H1 (cell line): ENCODE data around the gene BRME1. TPM values are rescaled to one million over a fixed set of nuclear protein-coding genes. Genes with fewer than 3 reads are reported as not detected.

Experiments used
- CTCF ChIA-PET: fragments of 300-600 bp; sonication (Branson Sonifier 250); formaldehyde crosslinking; loops from one replicate; lab custom pipeline; 2021; ENCODE audit not compliant: partially characterized antibody; lab: Charles Lee
- POLR2A ChIA-PET: fragments of 300-600 bp; sonication (Branson Sonifier 250); formaldehyde crosslinking; loops from one replicate; lab custom pipeline; 2021; ENCODE audit warnings: inconsistent platforms; ENCODE audit not compliant: partially characterized antibody; lab: Charles Lee
- DNase-seq, 2 experiments: peaks; one replicate each; pipeline versions ENCODE4 v3.0.0 to v3.0.0-alpha.2; 2010 to 2022; ENCODE audit warnings: low spot score in 2 of 2, low read depth in 1 of 2, mixed read lengths in 1 of 2
- FAIRE-seq: peaks from 2 replicates; lab custom pipeline; 2011; peaks lifted over from hg19 to GRCh38; lab: Jason Lieb, UNC
- H2AFZ ChIP-seq: 2 replicates; pipeline ENCODE4 v1.8.1; 2012; ENCODE audit warnings: low read length, inconsistent platforms
- H2AK5ac ChIP-seq: 2 replicates; pipeline ENCODE4 v1.6.1; 2013; ENCODE audit warnings: low read depth, low read length
- H2BK120ac ChIP-seq: replicated peaks from 2 replicates; pipeline ENCODE3; 2013; ENCODE audit warnings: low read depth, low read length, inconsistent platforms
- H2BK12ac ChIP-seq: 2 replicates; pipeline ENCODE4 v1.6.1; 2013; ENCODE audit warnings: low read depth, low read length
- H2BK15ac ChIP-seq: 2 replicates; pipeline ENCODE4 v1.6.1; 2013; ENCODE audit warnings: low read length
- H2BK20ac ChIP-seq: 2 replicates; pipeline ENCODE4 v1.6.1; 2013; ENCODE audit warnings: low read length
- H2BK5ac ChIP-seq: 2 replicates; pipeline ENCODE4 v1.6.1; 2013; ENCODE audit warnings: low read depth, low read length
- H3K14ac ChIP-seq: 2 replicates; pipeline ENCODE4 v1.6.1; 2013; ENCODE audit warnings: inconsistent platforms; ENCODE audit not compliant: insufficient read length
- H3K18ac ChIP-seq: 2 replicates; pipeline ENCODE4 v1.6.1; 2013; ENCODE audit warnings: low read length; ENCODE audit errors: extremely low read depth
- H3K23ac ChIP-seq: 2 replicates; pipeline ENCODE4 v1.6.1; 2013; ENCODE audit warnings: inconsistent platforms; ENCODE audit not compliant: insufficient read length
- H3K23me2 ChIP-seq: 2 replicates; pipeline ENCODE4 v1.6.1; 2013; ENCODE audit warnings: low read depth, low read length
- H3K27ac ChIP-seq: 2 replicates; pipeline ENCODE4 v1.6.1; 2011; ENCODE audit warnings: low read depth, low read length, inconsistent platforms
- H3K27me3 ChIP-seq, 4 experiments: replicated peaks in 1 of 4; 1 replicate in 1 of 4; 2 replicates in 3 of 4; pipeline versions ENCODE4 v1.6.1 to v1.8.1; 2011 to 2013; ENCODE audit warnings: low read length in 3 of 4, mild to moderate bottlenecking in 3 of 4, inconsistent platforms in 2 of 4, mixed read lengths in 2 of 4, moderate library complexity in 1 of 4; ENCODE audit not compliant: control insufficient read depth in 3 of 4, insufficient read depth in 3 of 4; ENCODE audit errors: extremely low read depth in 1 of 4
- H3K36me3 ChIP-seq, 4 experiments: 2 replicates each; pipeline versions ENCODE4 v1.6.1 to v1.8.1; 2011 to 2013; ENCODE audit warnings: mild to moderate bottlenecking in 4 of 4, low read length in 3 of 4, moderate library complexity in 2 of 4, control low read depth in 1 of 4, inconsistent platforms in 1 of 4; ENCODE audit not compliant: insufficient read depth in 4 of 4, control insufficient read depth in 2 of 4
- H3K4ac ChIP-seq: replicated peaks from 2 replicates; pipeline ENCODE3; 2013; ENCODE audit warnings: low read length, low read depth, mixed read lengths, inconsistent platforms; ENCODE audit not compliant: insufficient read length
- H3K4me1 ChIP-seq, 4 experiments: replicated peaks in 1 of 4; 1 replicate in 1 of 4; 2 replicates in 3 of 4; pipeline versions ENCODE4 v1.6.1 to v1.8.1; 2011 to 2013; ENCODE audit warnings: low read length in 3 of 4, inconsistent platforms in 2 of 4, mixed read lengths in 1 of 4; ENCODE audit not compliant: insufficient read depth in 4 of 4, control insufficient read depth in 3 of 4
- H3K4me2 ChIP-seq, 2 experiments: 2 replicates each; pipeline versions ENCODE4 v1.6.1 to v1.8.1; 2011 to 2013; ENCODE audit warnings: low read depth in 2 of 2, low read length in 2 of 2, control low read depth in 1 of 2, inconsistent platforms in 1 of 2, mild to moderate bottlenecking in 1 of 2; ENCODE audit not compliant: insufficient read depth in 1 of 2
- H3K4me3 ChIP-seq, 4 experiments: fragments of 200-600, 300-600 bp in 1 of 4; sonication (generic), shearing (Covaris generic), sonication (Bioruptor Twin) in 1 of 4; 2 replicates each; pipeline versions ENCODE4 v1.5.1 to v1.8.1; 2011 to 2016; ENCODE audit warnings: low read length in 4 of 4, low read depth in 3 of 4, control low read depth in 2 of 4, inconsistent platforms in 2 of 4, mild to moderate bottlenecking in 2 of 4, mixed read lengths in 1 of 4, moderate library complexity in 1 of 4; ENCODE audit not compliant: insufficient read depth in 2 of 4; ENCODE audit errors: extremely low read depth in 1 of 4
- H3K56ac ChIP-seq: replicated peaks from 2 replicates; pipeline ENCODE3; 2013; ENCODE audit warnings: low read depth, mild to moderate bottlenecking, mixed read lengths, low read length, inconsistent platforms; ENCODE audit not compliant: insufficient read length
- H3K79me1 ChIP-seq: 2 replicates; pipeline ENCODE4 v1.6.1; 2013; ENCODE audit warnings: low read depth, low read length, control low read depth
- H3K79me2 ChIP-seq, 2 experiments: 2 replicates each; pipeline versions ENCODE4 v1.6.1 to v1.8.1; 2012 to 2013; ENCODE audit warnings: low read length in 2 of 2, mild to moderate bottlenecking in 2 of 2, inconsistent platforms in 1 of 2; ENCODE audit not compliant: insufficient read depth in 2 of 2, control insufficient read depth in 1 of 2
- H3K9ac ChIP-seq, 4 experiments: replicated peaks in 1 of 4; 1 replicate in 1 of 4; 2 replicates in 3 of 4; pipeline versions ENCODE4 v1.6.1 to v1.8.1; 2011 to 2013; ENCODE audit warnings: low read depth in 3 of 4, low read length in 3 of 4, control low read depth in 2 of 4, mild to moderate bottlenecking in 2 of 4, moderate library complexity in 2 of 4, inconsistent platforms in 1 of 4; ENCODE audit errors: extremely low read depth in 1 of 4
- H3K9me3 ChIP-seq, 2 experiments: 2 replicates each; pipeline versions ENCODE4 v1.6.1 to v1.8.1; 2012 to 2013; ENCODE audit warnings: mild to moderate bottlenecking in 2 of 2, moderate library complexity in 2 of 2, control low read depth in 1 of 2, inconsistent platforms in 1 of 2, low read depth in 1 of 2, low read length in 1 of 2, mixed read lengths in 1 of 2; ENCODE audit not compliant: insufficient read depth in 2 of 2
- H4K20me1 ChIP-seq, 2 experiments: replicated peaks in 1 of 2; 2 replicates each; pipeline versions ENCODE3 to v1.8.1; 2011 to 2013; ENCODE audit warnings: inconsistent platforms in 2 of 2, low read length in 2 of 2, mild to moderate bottlenecking in 1 of 2; ENCODE audit not compliant: insufficient read depth in 2 of 2, control insufficient read depth in 1 of 2
- H4K5ac ChIP-seq: 2 replicates; pipeline ENCODE4 v1.6.1; 2013; ENCODE audit warnings: low read length, low read depth, mixed read lengths, inconsistent platforms; ENCODE audit not compliant: insufficient read length
- H4K8ac ChIP-seq: 2 replicates; pipeline ENCODE4 v1.8.0; 2013; ENCODE audit warnings: mild to moderate bottlenecking, moderate library complexity, low read length, inconsistent platforms; ENCODE audit not compliant: insufficient read depth; ENCODE audit errors: extremely low read depth
- H4K91ac ChIP-seq: replicated peaks from 2 replicates; pipeline ENCODE3; 2013; ENCODE audit warnings: low read length, mixed read lengths, inconsistent platforms; ENCODE audit not compliant: insufficient read length
- CBX5 ChIP-seq: fragments of 300-800, 300-1000 bp; sonication (generic); IDR thresholded peaks from 2 replicates; pipeline ENCODE4 v1.7.1; 2016; ENCODE audit warnings: antibody characterized with exemption, low read length, low read depth
- CTBP2 ChIP-seq: IDR thresholded peaks from 2 replicates; pipeline ENCODE4 v1.7.0; 2011; ENCODE audit warnings: borderline replicate concordance, mild to moderate bottlenecking, moderate library complexity, mixed read lengths, low read length; ENCODE audit not compliant: insufficient read depth, insufficient read length
- KDM1A ChIP-seq: fragments of 200-600, 300-600 bp; sonication (generic); IDR thresholded peaks from 2 replicates; pipeline ENCODE4 v1.7.1; 2016; ENCODE audit warnings: mild to moderate bottlenecking, low read length, borderline replicate concordance
- POLR2A ChIP-seq, 2 experiments: IDR thresholded peaks; 1 replicate in 1 of 2; 2 replicates in 1 of 2; pipeline ENCODE4 v1.6.1; 2011; ENCODE audit warnings: low read depth in 2 of 2, low read length in 2 of 2, mild to moderate bottlenecking in 2 of 2; ENCODE audit errors: control extremely low read depth in 1 of 2
- RBBP5 ChIP-seq: IDR thresholded peaks from 2 replicates; pipeline ENCODE4 v1.7.1; 2012; ENCODE audit warnings: low read depth, mild to moderate bottlenecking, inconsistent platforms, low read length, moderate library complexity, borderline replicate concordance
- TCF12 ChIP-seq: IDR thresholded peaks from 2 replicates; pipeline ENCODE4 v1.6.1; 2011; ENCODE audit warnings: low read depth, mild to moderate bottlenecking, low read length
- YY1 ChIP-seq: IDR thresholded peaks from 2 replicates; pipeline ENCODE4 v1.6.1; 2011; ENCODE audit warnings: low read depth, mild to moderate bottlenecking, low read length
- WGBS, 2 experiments: shearing (Covaris generic) in 1 of 2; methylation state at CpG; one replicate each; pipeline versions ENCODE4 v1.1.6 to v1.1.7; 2013 to 2015; ENCODE audit warnings: low lambda C conversion rate in 2 of 2, mixed read lengths in 2 of 2, inconsistent platforms in 1 of 2, low coverage in 1 of 2, missing lambda C conversion rate in 1 of 2; ENCODE audit not compliant: insufficient replicate concordance in 2 of 2, insufficient coverage in 1 of 2, insufficient read length in 1 of 2; ENCODE audit errors: extremely low coverage in 1 of 2, missing lambda C conversion rate in 1 of 2; 5-methylcytosine and 5-hydroxymethylcytosine counted together
- polyA plus RNA-seq, 7 experiments: library from polyadenylated mRNA; depleted of rRNA in 3 of 7; stranded (reverse) in 5 of 7; unstranded in 2 of 7; fragments of >200 nt in 5 of 7; fragments of 200-250 nt in 2 of 7; gene quantifications; 1 replicate in 5 of 7; 2 replicates in 1 of 7; 4 replicates in 1 of 7; pipeline versions ENCODE4 v1.2.1 to v1.2.3, GENCODE V29; 2011 to 2013; ENCODE audit warnings: missing spikeins in 2 of 7, mixed read lengths in 2 of 7
- total RNA-seq: library from RNA; stranded (reverse); fragmentation: NEBNext Ultra II Directional; extraction: Animal tissue kit (Norgen Biotek cat#: 25700); gene quantifications from 2 replicates; pipeline ENCODE4 v1.2.1, GENCODE V29; 2021

The BRME1 gene
- total and polyA plus RNA-seq, 2 of the 8 experiments (the other 6 are each of a cell fraction or from before 2014, with no cell fraction given) = 4.6 to 4.7 TPM

- Histone ChIP-seq H3K9me3 (no peaks in the 10 kb centered on the region), H3K14ac (no peak overlapping the region), H2BK120ac (no peak overlapping the region), H4K91ac (peak overlapping the region; percentile 42), H2BK5ac (no peak overlapping the region), H3K27ac (no peak overlapping the region), H3K23me2 (no peaks in the 10 kb centered on the region), H3K4ac (no peak overlapping the region), H2AFZ (no peak overlapping the region), H3K79me2 (no peaks in the 10 kb centered on the region), H3K36me3 (no peaks in the 10 kb centered on the region), H3K18ac (no peak overlapping the region), H2BK15ac (no peak overlapping the region), H2AK5ac (no peak overlapping the region), H3K4me3 (no peak overlapping the region), H2BK12ac (no peak overlapping the region), H4K20me1 (no peaks in the 10 kb centered on the region), H4K8ac (peak overlapping the region; percentile 19; the same call in 1 of the 2 replicates), H4K5ac (no peak overlapping the region), H3K79me1 (no peaks in the 10 kb centered on the region), H3K4me1 (peaks cover 6 to 23% (median 16%) of the 10 kb centered on the region in 4 experiments), H3K27me3 (no peaks in the 10 kb centered on the region), H3K23ac (no peak overlapping the region), H2BK20ac (no peak overlapping the region), H3K9ac (no peak overlapping the region), H3K56ac (no peak overlapping the region), H3K4me2 (no peak overlapping the region)
- POLR2A ChIA-PET = interaction anchor here (0.7 to 1.5 kb wide), 5 partner anchors 12 to 170 kb away, joined by 3 to 4 read pairs (median 3); partner anchors contain the start of gene RFX1
- FAIRE-seq = no peak
- CTCF ChIA-PET = interaction anchor here (0.6 to 8.7 kb wide), 13 partner anchors 8 to 187 kb away, joined by 3 to 76 read pairs (median 4); partner anchors contain the start of genes IL27RA, MISP3 and PALM3
- TF ChIP-seq RBBP5 (no peak), KDM1A (no peak), YY1 (no peak), POLR2A (IDR thresholded peaks at IDR 0.05; ENCODE audit: control extremely low read depth in 1 of 2, low read depth in 2 of 2, low read length in 2 of 2) (no peak), CBX5 (no peak), TCF12 (no peak), CTBP2 (no peak)
- 86% methylated on average over 24 of the region's 26 CpGs; no CpG with 5 or more reads in 1 of the 2 experiments for WGBS, 2 experiments
- no peak for DNase-seq
Observed at GRCh38 chr19:13884726-13885591, 21.0 kb downstream of the BRME1 start.
